Activated naive CD4-positive, alpha-beta T cell treated with Interleukin-2 at 50 U/mL for 16 hours (primary cell): ENCODE data around the gene RBM17.
"Not testable (repeated sequence)": the region's sequence is repeated elsewhere in the genome, so short reads cannot be mapped to it uniquely, and the experiment has no call there.

ENCODE experiments used
- DNase-seq: peaks from one replicate; pipeline ENCODE4 v3.0.0-alpha.2; 2020

Gene RBM17

GRCh38 chr10:6080417-6080973, 8.3 kb upstream of the RBM17 start:
- DNase-seq = no peak

DNA sequence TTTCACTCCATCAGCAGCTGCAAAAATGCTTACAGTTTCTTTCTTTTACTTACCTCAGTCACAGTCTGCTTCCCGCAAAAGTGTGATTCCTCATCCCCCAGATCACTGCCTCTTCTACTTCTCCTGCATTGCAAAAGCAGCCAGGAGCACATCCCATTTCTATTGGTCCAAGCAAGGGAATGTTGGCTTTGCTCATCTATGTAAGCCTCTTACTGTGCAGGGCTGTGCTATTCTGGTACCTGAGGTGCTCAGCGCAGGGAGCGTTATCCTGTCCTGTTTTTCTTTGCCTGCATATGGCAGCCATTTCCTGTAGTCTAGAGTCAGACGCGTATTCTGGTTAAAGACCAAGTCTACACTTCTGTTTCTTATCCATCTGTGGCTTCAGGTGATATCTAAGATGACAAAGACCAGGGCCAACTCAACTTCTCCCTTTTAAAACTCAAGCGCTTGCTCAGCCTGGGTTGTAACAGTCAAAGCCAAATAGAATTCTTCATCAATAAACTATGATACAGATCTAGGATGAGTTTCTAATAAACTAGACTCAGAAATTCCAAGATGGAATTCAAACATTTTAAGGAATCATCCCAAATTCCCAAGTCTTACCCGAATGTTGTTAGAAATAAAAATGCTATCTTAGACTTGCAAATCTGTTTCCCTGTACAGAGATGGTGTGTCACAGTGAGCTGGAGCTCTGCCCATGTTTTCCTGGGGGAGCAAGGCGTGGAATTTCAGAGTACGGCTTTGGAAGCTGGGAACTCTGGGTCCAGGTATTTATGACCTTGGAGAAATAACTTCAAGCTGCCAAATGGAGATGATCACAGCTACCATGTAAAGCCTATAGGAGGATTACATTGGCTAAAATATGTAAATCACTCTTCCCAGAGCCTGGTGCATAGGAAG, 6.1 kb upstream of the RBM17 start:
- DNase-seq = no peak

DNA sequence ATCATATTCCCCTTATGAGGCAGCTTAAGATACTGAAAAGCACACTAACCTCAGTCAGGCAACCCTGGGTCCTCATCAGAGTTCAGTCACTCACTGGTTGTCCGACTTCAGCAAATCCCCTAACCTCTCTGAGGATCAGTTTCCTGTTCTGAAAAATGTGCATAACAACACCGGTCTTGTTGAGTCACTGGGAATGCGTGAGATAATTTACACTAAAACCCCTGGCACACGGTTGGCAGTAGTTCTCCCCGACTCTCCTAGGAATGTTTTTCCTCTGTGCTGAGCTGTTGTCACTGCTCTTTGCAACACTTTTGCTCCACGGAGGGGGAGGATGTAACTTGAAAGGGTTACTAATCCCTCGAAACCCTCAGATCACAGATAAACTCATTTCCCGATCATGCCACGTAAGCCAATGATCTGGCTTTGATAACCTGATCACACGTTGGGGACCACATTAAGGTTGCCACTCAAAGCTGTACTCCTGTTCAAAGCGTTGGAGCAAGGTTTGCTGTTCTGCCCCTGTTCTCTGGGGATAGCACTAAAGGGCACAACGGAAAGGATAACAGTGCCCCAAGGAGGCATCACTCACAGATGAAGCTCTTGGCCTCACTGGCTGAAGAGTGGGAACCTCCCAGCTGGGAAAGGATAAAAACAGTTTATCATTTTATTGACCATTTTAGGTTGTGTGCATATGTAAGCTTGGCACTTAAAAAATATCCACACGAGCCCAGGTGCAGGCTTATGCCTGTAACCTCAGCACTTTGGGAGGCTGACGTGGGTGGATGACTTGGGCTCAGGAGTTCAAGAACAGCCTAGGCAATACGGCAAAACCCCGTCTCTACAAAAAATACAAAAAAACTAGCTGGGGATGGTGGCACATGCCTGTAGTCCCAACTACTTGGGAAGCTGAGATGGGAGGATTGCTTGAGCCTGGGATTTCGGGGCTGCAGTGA, 5.0 kb upstream of the RBM17 start:
- peak; percentile 72 for DNase-seq

- DNase-seq = peak; percentile 88
These were observed 2.2 kb upstream of the RBM17 start for GRCh38 chr10:6086375-6087233.

DNA sequence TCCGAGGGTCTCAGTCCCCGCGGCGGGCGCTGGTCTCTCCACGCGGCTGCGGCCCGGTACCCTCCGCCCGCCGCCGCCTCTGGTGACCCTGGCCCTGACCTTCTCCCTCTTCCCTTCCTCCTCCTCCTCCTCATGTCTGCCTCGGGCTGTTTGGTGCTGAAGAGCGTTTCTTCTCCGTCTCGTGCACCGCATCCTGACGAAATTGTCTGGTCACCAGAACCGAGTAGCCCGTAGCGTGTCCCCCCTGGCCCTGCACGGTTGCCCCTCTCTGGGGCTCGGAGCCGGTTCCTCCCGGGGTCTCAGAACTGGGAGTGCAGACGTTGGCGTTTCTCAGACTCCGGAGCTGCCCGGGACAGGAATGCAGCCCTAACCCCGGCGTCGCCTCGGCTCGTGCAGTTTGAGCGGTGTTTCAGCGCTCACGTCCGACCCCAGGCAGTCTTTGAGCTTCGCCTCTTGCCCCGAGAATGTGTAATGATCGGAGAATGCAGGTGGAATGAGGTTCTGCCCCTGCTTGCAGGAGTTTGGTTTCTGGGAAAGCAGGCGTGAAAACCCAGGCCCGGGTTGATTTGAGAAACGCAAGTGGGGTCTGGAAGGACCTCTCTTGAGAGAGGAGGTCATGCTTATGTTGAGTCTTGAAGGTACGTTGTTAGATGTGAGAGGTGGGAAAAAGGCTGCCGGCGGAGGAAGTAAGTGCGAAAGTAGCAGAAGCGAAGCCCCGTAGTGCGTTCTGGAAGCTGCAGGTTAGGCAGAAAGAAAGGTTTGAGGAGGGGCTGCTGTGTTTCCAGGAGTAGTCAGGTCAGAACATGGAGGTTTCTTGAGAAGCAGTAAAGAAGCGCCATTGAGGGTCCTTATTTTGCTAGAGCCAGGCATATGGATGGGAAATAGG, 743 bp downstream of the RBM17 start:
- DNase-seq = no peak

DNA sequence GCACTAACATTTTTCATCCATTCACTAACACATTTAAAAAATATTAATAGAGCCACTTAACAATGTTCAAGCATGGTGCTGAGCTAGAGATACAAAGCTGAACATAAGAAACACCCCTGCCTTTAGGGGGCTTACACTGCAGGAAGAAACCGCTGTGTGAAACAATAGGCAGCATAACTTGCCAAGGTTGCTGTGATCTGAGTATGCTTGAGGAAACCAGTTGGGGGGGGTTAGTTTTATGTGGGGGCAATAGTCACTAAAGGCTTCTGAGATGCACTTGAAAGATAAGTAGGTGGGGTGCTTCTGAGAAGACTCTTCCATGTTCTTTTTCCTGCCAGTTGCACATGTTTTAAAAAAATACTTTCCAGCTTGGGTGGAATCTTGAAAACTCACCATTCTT, 2.8 kb downstream of the RBM17 start:
- no peak for DNase-seq

DNA sequence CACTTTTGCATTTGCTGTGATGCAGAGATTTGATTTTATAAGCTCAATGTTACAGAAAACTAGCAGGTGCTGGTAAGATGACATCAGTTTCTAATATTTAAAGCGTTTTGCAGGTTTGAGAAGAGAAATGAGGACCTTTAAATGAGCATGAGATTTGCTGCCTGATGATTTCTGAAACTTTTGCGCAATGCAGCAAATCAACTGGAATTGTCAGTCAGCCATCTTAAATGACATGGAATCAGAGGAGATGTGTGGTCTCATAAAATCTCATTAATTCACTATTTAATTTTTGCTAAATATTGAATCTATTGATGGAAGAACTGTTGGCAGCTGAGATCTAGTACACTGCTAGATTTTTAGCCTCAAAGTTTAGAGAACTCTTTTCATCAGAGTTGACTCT, 3.9 kb downstream of the RBM17 start:
- DNase-seq = no peak

- no peak for DNase-seq
These were observed 7.2 kb downstream of the RBM17 start for GRCh38 chr10:6095810-6096570.

DNA sequence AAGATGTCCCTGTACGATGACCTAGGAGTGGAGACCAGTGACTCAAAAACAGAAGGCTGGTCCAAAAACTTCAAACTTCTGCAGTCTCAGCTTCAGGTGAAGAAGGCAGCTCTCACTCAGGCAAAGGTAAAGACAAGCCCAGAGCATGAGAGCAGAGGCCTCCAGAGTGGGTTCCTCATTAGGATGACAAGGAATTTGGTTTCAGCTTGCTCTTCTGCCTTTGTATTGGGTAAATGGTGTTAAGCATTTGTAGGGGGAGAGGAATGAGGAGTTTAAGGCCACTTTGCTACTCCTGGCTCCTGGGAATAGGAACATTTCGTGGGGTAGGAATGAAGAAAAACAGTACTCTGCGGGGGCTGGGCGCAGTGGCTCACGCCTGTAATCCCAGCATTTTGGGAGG, 8.2 kb downstream of the RBM17 start:
- DNase-seq = no peak

- DNase-seq = no peak
These were observed 9.3 kb downstream of the RBM17 start for GRCh38 chr10:6098156-6098555.

DNA sequence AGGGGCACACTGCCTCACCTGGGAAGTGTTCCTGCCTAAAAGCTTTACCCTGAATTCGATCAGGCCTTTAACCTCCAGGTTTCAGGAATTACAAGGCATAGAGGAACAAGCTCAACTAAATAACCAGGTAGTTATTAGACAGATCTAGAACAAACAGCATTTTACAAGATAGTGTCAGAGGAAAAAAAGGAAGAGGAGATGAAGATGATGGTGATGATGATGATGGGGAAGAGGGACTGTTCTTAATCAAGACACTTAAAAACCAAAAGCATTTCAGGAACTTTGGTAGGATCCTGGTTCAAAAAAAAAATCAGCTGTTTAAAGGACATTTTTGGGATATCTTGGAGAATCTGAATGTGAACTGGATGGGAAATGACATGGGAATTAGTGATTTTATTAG, 11.5 kb downstream of the RBM17 start:
- DNase-seq = no peak

DNA sequence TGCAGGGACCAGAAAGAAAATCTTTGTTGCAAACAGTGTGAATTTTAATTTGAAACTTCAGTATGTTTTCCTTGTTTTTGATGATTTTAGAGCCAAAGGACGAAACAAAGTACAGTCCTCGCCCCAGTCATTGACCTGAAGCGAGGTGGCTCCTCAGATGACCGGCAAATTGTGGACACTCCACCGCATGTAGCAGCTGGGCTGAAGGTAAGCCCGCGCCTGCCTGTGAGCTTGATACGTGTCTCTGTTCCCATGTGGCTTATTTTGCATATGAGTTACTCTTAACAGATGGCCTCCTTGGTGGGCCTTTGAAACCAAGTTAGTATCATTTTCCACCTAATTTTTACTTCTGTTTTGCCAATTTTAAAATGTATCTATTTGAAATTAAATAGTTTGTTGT, 12.3 kb downstream of the RBM17 start:
- no peak for DNase-seq

DNA sequence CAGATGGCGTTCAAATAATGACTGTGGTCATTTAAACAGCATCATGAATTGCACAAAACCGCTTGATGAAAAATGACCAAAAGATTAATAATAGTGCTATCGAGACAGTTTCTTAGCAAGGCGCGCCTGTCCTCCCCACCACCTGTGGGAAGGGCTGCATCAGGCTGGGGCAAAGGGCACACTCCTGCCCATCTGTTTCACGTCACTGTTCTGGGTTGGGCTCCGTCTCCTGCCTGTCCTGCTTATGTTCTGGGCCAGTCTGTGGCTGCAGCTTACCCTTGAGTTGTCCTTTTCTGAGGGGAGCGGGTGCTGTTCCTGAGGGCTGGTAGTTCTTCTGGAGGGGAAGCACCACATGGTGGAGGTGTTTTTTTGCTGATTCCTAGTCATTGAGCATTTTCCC, 13.3 kb downstream of the RBM17 start:
- DNase-seq = no peak

DNA sequence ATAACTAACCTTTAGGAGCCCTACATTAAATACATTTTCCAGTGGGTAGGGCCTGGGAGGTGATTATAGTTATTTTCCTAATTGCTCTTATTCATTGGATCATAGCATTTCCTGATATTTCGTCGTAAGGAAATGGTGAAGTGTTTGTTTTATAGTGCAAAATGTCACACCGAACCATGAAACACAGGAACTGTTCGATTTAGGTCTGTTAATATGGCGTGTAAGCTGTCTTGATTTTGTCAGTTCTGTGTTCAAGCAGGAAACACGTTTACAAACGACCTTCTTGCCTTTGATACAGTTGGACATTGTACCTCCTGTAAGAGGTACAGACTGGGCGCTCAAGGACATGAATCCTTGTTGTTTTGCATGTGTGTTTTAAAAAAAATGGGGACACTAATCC, 14.8 kb downstream of the RBM17 start:
- DNase-seq = no peak

DNA sequence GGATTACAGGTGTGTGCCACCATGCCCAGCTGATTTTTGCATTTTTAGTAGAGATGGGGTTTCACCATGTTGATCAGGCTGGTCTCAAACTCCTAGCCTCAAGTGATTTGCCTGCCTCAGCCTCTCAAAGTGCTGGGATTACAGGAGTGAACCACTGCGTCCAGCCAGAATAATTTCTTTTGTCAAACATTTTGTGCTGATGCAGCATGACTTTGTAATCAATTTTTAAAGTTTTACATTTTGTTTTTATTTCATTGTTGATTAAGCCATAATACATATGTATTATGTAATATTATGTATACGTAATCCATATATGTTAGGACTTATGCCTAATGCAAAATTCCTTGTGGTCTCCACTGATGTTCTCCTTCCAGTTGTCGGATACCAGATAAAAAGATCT, 18.8 kb downstream of the RBM17 start:
- DNase-seq = not testable (repeated sequence)

DNA sequence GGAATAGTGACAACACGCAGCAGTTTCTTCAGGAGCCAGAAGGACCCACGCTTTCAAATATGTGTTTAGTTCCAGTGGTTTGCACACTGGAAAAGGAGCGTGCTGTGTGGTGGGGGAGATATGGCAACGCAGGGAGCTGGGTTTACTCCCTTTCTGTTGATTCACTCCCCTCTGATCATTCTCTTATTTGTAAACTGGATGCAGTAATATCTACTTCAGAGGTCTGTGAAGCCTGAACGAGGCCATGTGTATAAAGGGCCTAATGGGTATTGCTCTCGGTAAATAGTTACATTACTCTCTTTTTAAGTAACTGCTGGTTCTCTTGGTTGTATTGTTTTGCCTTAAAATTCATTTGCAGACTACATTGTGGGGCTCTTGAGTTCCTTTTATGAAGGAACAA, 19.2 kb downstream of the RBM17 start:
- DNase-seq = no peak

GRCh38 chr10:6108631-6109443, 20.0 kb downstream of the RBM17 start:
- peak; percentile 36 for DNase-seq

- DNase-seq = no peak
These were observed 20.6 kb downstream of the RBM17 start for GRCh38 chr10:6109444-6109775.

DNA sequence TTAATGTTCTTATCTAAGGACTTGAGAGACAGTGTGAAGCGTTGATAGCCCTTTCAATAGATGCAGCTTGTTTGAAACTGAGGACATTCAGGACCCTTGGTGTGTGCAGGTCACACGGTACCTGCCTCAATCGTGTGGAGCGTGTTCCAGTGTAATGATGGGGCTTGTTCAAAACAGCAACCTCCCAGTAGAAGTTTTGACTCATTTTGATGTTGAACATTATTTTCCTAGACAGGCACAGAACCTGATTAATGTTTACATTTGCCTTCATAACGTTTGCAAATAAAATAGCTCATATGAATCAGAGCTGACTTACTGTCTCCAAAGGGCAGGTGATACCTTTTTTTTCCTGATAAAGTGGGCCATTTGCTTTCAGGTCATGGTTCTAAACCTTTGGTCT, 21.3 kb downstream of the RBM17 start:
- DNase-seq = no peak

DNA sequence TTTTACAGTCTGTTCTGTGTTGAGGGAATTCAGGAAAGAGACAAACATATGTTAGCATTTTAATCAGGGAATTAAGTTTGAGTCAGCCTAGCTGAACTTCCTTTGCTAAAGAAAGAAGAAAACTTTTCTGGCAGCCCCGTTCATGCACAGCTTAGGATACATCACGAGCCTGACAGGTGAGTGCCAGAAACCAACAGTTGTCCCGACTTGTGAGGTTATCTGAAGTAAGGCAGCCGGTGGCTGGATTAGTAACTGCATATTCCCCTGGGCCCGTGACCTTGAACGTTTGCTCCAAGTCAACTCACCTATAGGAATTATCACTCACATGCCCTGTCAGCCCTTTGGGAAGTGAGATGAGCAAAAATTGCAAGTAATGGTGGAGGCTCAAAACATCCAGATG, 24.1 kb downstream of the RBM17 start:
- DNase-seq = no peak
